Measurements from ENCODE around the gene TP53TG5.
"Not testable (repeated sequence)": the region's sequence is repeated elsewhere in the genome, so short reads cannot be mapped to it uniquely, and the experiment has no call there.

TP53TG5 gene

DNA sequence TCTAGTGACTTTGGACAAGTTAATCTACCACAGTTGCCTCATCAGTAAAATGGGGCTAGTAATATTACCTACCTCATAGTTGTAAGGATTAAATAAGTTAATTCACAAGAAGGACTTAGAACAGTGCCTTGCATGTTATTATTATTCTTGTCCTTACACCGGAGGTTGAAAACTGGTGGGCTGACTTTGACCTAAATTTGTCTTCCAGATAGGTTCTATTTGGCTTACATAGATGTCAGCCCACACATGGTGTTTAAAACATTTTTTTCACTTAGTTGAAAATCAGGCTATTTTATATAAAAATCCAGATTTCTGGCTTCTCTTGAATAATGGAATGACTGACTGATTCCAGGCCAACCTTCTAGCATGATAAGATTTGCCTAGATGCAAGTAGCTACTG, 11.9 kb downstream of the TP53TG5 start:
- no peak for DNase-seq

- DNase-seq, result no peak
Measured at GRCh38 chr20:45365444-45365970, 12.6 kb downstream of the TP53TG5 start.

DNA sequence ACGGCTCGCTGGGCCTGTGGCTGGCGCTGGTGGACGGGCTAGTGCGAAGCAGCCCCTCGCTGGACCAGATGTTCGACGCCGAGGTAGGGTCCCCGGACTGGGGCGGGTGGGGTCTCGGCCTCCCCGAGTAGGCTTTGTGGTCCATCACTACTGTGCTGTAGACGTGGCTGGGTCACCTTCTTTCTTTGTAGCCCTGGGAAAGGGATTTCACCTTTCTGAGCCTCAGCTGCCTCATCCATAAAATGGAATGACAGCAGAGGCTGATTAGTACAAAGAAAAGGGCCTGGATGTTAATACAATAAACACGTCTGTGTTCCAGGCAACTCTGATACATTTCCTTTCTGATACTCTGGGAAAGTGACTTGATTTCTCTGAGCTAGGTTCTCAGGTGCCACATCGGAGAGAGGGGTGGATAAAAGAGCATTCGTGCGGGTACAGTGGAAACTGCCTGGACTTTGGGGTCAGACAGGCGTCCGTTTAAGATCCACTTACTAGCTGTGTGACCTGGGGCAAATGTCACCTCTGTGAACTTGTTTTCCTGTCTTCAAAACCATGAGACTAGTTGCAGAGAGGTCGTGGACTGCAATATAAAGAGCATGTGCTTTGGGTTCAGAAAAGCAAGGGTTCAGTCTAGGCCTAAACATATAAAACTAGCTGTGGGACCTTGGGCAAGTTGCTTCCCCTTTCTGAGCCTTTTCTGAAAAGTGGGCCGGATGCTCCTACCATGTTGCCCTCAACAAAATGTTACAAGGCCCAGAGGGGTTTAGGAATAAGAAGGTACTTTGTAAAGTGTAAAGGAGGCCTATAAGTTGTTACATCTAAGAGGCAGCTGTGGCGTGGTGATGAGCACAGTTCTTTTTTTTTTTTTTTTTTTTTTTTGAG, 14.3 kb downstream of the TP53TG5 start:
- no peak for DNase-seq

GRCh38 chr20:45362804-45363610, 15.1 kb downstream of the TP53TG5 start, which contains the start of gene SYS1:
Gene SYS1, plus strand, starts transcription at chr20:45363156. Its CDS starts 376 bp downstream, at chr20:45363532.
- peak; percentile 99 for DNase-seq

GRCh38 chr20:45361793-45362192, 16.3 kb downstream of the TP53TG5 start:
- DNase-seq, result no peak

DNA sequence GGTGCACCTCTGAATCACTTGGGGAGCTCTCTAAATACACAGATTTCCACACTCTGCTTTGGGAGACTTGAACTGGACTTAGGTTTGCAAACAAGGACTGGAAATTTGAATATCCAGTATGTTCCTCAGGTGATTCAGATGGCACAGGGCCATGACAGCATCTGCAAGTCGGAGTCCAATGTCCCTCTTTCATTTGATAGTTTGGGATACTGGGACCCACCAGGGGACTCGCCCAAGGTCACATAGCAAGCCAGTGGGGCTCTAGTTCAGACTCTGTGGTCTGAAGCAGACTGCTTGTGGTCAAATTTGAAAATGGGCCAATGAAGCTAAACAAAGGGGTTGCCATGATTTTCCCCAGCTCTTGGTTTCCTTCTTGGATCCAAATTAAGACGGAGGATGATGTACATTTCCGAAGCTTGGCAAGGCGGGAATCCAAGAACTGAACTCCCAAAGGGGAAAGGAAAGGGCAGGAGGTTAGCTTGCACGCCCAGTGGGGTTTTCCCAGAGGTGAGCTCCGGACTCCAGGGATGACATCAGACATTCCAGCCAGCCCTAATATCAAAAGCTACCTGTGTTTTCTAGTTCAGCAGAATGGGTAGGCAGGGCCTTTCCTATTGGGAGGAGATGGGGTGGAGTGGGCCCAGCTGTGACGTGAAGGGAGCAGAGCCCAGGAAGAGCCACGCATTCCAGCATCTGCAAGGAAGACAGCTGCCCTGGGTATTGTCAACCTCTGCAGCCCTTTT, 18.5 kb downstream of the TP53TG5 start:
- peak; percentile 60 for DNase-seq

DNA sequence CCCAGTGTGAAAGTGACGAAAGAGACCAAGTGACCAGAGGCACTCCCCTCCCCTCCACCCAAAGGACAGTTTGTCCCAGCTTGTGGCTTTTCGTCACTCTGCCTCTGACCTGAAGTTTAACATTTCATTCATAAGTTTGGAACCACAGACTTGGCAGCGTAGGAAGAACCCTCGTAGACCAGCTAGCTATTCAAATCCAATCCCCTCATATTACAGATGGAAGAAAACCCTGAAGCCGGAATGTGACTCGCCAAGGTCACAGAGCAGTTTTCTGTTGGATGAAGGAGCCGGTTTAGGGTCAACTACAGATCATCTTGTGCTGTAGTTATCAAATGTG, 19.1 kb downstream of the TP53TG5 start:
- DNase-seq, result peak; percentile 50

- DNase-seq, result peak; percentile 72
Measured at GRCh38 chr20:45358282-45359068, 19.6 kb downstream of the TP53TG5 start.

DNA sequence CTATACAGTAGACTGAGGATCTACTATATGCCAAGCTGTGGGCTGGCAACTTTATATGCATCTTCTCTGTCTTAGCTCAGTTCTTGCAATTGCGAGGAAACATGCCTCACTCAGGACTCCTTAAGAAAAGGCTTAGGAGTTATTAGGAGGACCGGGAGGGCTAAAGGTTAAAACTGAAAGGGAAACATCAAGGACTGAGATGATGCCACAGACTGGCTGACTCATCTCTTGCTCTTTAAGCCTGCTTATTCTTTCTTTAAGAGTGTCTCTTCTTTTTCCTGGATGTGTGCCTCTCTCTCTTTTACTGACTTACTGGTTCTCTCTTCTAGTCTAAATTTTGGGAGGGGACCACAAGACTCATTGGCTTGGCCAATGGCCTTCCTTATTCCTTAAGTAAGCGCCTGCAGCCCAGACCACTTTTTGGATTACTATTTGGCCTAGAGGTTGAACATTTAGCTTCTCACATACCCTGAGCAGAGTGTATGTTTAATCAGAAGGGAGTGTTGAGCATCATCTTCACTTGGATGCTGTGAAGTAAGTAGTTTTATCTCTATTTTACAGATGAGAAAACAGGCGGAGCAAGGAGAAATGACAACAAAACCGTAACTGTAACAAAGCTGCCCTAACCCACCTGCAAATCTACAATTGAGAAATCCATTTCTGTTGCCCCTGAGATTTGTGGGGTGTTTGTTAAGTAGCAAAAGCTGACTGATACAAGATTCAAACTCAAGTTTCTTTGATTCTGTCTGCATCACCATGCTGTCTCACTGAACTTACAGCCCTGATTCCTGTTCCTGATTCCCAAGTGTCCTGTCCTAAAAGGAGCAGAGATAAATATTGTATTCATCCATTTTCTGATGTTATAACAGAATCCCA, 22.7 kb downstream of the TP53TG5 start:
- DNase-seq, result peak; percentile 55

DNA sequence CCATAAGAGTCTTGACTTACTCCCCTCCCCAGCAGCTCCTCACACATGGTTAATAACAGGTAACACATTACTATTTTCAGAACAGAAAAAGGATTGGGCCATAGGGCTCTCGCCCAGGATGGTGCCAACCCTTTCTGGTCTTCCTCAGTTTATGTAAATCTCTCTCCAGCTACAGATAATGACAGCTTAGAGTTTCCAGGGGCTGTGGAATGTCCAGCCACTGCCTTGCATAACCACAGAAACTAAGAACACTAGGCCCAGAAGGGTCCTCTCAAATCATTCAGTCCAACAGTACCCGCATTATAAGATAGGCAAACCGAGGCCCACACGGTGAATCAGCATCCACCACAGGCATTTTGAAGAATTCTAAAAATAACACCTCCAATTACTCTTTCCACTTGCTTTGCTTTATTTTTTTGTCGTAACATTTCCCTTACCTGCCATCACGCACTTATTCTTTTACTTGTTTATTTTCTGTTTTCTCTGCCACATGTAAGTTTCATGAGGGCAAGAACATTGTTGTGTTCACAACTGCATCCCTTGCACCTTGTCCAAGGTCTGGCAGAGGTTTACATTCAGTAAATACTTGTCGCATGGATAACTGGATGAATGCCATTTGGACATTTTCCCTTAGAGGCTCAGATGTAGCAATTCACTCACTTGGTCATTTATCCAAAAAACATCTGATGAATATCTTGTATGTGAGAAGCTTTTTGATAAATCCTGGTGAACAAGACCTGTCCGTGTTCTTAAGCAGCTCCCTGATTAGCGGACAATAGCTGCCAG, 23.5 kb downstream of the TP53TG5 start:
- DNase-seq, result peak; percentile 46

DNA sequence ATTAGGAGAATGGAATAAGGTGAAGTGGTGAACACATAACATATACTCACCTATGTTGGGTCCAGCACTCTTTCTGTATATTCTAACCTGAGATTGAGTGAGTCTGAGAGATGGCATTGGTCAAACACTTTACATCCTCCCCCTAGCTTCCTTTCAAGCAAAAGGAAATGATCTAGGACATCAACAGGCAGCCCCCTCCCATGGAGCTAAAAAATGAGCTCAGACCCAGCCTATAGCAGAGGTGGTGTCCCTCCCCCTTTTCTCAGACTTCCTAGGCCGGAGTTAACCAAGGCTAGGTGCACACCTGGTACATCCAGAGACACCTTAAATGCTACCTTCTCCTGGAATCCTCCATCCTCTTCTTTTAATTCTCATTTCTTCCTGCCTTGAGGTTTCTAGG, 24.4 kb downstream of the TP53TG5 start:
- no peak for DNase-seq

DNA sequence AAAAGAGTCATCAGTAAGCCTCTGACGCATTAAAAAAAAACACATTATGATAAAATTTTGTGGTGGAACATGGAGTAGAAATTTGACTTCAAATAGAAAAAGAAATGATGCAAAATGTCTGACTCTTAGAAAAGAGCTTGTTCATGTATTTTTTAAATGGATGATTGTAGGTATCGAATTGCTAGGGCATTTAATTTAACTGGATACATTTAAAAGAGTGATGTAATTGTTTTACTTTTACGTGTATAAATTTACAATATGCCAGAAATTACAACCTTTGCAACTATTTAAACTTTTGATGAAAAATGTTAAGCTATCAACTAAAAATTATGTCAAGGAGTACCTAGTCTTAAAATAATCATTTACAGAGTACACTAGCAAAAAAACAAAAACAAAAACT, 25.4 kb downstream of the TP53TG5 start:
- DNase-seq, result no peak

DNA sequence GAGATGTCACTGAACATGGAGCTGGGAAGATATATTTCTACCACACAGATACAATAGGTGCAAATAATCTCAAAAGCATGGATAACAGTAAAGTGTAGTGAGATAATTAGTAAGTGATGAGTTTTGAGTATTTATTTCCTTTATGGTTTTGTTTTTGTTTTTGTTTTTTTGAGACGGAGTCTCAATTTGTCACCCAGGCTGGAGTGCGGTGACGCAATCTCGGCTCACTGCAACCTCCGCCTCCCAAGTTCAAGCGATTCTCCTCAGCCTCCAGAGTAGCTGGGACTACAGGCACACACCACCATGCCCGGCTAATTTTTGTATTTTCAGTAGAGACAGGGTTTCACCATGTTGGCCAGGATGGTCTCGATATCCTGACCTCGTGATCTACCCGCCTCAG, 27.3 kb downstream of the TP53TG5 start:
- DNase-seq, result not testable (repeated sequence)

DNA sequence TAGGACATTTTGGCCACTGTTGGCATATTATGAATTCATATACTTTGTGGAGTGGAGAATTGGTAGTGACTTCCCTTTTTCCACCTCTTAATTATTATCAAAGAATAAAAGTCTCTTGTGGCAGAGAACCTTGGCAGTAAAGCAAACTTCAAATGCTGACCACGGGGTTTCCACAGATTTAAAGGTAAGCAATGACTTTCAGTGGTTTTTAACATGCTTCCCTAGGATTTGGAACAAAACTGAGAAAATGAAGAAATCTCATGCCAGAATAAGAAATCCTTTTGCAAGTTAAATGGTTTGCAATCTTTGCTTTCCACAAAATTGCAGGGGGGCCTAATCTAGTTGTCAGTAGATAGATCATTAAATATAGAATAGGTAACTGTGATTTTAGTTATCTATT, 27.9 kb downstream of the TP53TG5 start:
- no peak for DNase-seq

GRCh38 chr20:45347936-45348778, 30.0 kb downstream of the TP53TG5 start, which contains the start of gene SDC4:
Gene SDC4, minus strand, starts transcription at chr20:45348424. Its CDS starts 40 bp downstream, at chr20:45348384.
- DNase-seq, result peak; percentile 60

- DNase-seq, result no peak
Measured at GRCh38 chr20:45347297-45347935, 30.7 kb downstream of the TP53TG5 start.

- peak; percentile 35 for DNase-seq
Measured at GRCh38 chr20:45346851-45347250, 31.3 kb downstream of the TP53TG5 start.

DNA sequence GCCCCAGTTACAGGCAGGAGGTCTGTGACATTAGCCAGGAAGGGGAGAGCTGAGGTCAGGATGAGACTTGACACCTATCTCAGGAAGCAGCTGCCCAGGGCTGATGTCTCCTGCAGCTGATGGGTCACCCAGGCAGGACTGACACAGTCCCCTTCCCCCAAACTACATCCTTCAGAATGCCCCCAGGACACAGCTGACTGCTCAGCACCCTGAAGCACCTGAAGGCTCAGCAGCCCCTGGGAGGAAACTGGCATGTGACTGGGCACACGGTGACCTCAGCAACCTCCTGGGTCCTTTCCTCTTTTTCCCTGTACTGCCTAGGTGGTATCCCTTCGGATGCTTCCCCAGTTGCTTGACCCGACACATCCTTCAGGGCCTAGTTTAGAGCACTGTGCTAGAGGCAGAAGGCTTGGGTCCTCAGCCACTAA, 31.8 kb downstream of the TP53TG5 start:
- no peak for DNase-seq

All from fibroblast of skin of scalp (primary cell).